H1 (cell line): Measurements from ENCODE around the gene WDR64. TPM values are rescaled to one million over a fixed set of nuclear protein-coding genes. Genes with fewer than 3 reads are reported as not detected.

Experiments
- CHD7 ChIP-seq: fragments of 300-600 bp; sonication (generic); IDR thresholded peaks from 2 replicates; pipeline ENCODE4 v1.7.1; 2012; ENCODE audit warnings: low read length, moderate library complexity, mild to moderate bottlenecking, inconsistent platforms; ENCODE audit not compliant: insufficient replicate concordance
- E2F6 ChIP-seq: IDR thresholded peaks from 2 replicates; pipeline ENCODE4 v1.6.1; 2012; ENCODE audit warnings: inconsistent platforms
- JUND ChIP-seq: IDR thresholded peaks from 2 replicates; pipeline ENCODE4 v1.6.1; 2011; ENCODE audit warnings: mild to moderate bottlenecking, improper control_type of control experiment, low read length
- POLR2AphosphoS5 ChIP-seq: IDR thresholded peaks from 2 replicates; pipeline ENCODE4 v1.6.1; 2011; ENCODE audit warnings: low read depth, low read length
- POU5F1 ChIP-seq: IDR thresholded peaks from 2 replicates; pipeline ENCODE4 v1.6.1; 2011; ENCODE audit warnings: low read depth, mild to moderate bottlenecking, low read length, moderate library complexity
- polyA plus RNA-seq, 7 experiments: library from polyadenylated mRNA; depleted of rRNA in 3 of 7; stranded (reverse) in 5 of 7; unstranded in 2 of 7; fragments of >200 nt in 5 of 7; fragments of 200-250 nt in 2 of 7; gene quantifications; 1 replicate in 5 of 7; 2 replicates in 1 of 7; 4 replicates in 1 of 7; pipeline versions ENCODE4 v1.2.1 to v1.2.3, GENCODE V29; 2011 to 2013; ENCODE audit warnings: missing spikeins in 2 of 7, mixed read lengths in 2 of 7
- total RNA-seq: library from RNA; stranded (reverse); fragmentation: NEBNext Ultra II Directional; extraction: Animal tissue kit (Norgen Biotek cat#: 25700); gene quantifications from 2 replicates; pipeline ENCODE4 v1.2.1, GENCODE V29; 2021

The WDR64 gene
- total and polyA plus RNA-seq, 2 of the 8 experiments (the other 6 are each of a cell fraction or from before 2014, with no cell fraction given) = 0.02 TPM; not detected in 1

- no peak for TF ChIP-seq JUND
- no peak for TF ChIP-seq E2F6
- no peak for TF ChIP-seq POU5F1
- no peak for TF ChIP-seq CHD7
- TF ChIP-seq POLR2AphosphoS5 = no peak
- TF ChIP-seq, all 59 proteins: peak for 0
Observed at GRCh38 chr1:241638099-241638682, 13.9 kb upstream of the WDR64 start (continued).
